Medulla oblongata (tissue), 1 donor: ENCODE results near the gene MYADML2.

Experiments
- DNase-seq: peaks from one replicate; pipeline ENCODE4 v3.0.0-alpha.2; 2015; ENCODE audit errors: extremely low spot score

MYADML2 gene

GRCh38 chr17:81899514-81900166, 47.4 kb downstream of the MYADML2 start:
- no peak for DNase-seq

- DNase-seq, result no peak
Observed at GRCh38 chr17:81898885-81899284, 48.1 kb downstream of the MYADML2 start.

- DNase-seq, result no peak
Observed at GRCh38 chr17:81898029-81898866, 48.8 kb downstream of the MYADML2 start.

- no peak for DNase-seq
Observed at GRCh38 chr17:81895400-81895799, 51.6 kb downstream of the MYADML2 start.

- DNase-seq, result no peak
Observed at GRCh38 chr17:81891303-81891552, 55.8 kb downstream of the MYADML2 start.

- DNase-seq, result no peak
Observed at GRCh38 chr17:81890447-81891302, 56.4 kb downstream of the MYADML2 start.
